ENCODE measurements around the gene TAPBPL.

- TF ChIP-seq CTCF (IDR thresholded peaks at IDR 0.05): no peak
- TF ChIP-seq JUND (IDR thresholded peaks at IDR 0.05): no peak
- no peak for TF ChIP-seq MAX (IDR thresholded peaks at IDR 0.05; ENCODE audit: low read depth)
- TF ChIP-seq GABPA (IDR thresholded peaks at IDR 0.05; ENCODE audit: low read depth): no peak
- TF ChIP-seq GATA2 (CRISPR knock-in tag; IDR thresholded peaks at IDR 0.05): no peak
- no peak for TF ChIP-seq RAD21 (IDR thresholded peaks at IDR 0.05; ENCODE audit: low read length)
- TF ChIP-seq IRF3 (IDR thresholded peaks at IDR 0.05; ENCODE audit: low read depth, low read length): no peak
- no peak for TF ChIP-seq EZH2phosphoT487 (IDR thresholded peaks at IDR 0.05; ENCODE audit: borderline replicate concordance, low read depth)
- TF ChIP-seq NFIC (IDR thresholded peaks at IDR 0.05; ENCODE audit: borderline replicate concordance): no peak
- no peak for TF ChIP-seq TEAD4 (IDR thresholded peaks at IDR 0.05; ENCODE audit: borderline replicate concordance, insufficient read depth)
- TF ChIP-seq TAF1 (IDR thresholded peaks at IDR 0.05; ENCODE audit: borderline replicate concordance, low read depth, low read length): no peak
- TF ChIP-seq MXI1 (IDR thresholded peaks at IDR 0.05; ENCODE audit: low read depth, low read length): no peak
- no peak for TF ChIP-seq CHD2 (IDR thresholded peaks at IDR 0.05; ENCODE audit: low read length, partially characterized antibody)
These were observed 45.9 kb upstream of the TAPBPL start for GRCh38 chr12:6405963-6406362.

Data from SK-N-SH (cell line).